Astrocyte (in vitro differentiated cells and primary cell): Measurements from ENCODE around the gene CACNA2D4. TPM values are rescaled to one million over a fixed set of nuclear protein-coding genes. Genes with fewer than 3 reads are reported as not detected.

ENCODE experiments used
- DNase-seq: peaks from one replicate; pipeline ENCODE4 v3.0.0-alpha.2; 2010; ENCODE audit warnings: low read depth
- FAIRE-seq: peaks from 2 replicates; lab custom pipeline; 2011; peaks lifted over from hg19 to GRCh38; lab: Jason Lieb, UNC
- H2AFZ ChIP-seq: 2 replicates; pipeline ENCODE4 v1.6.0; 2012; ENCODE audit warnings: low read depth, low read length, inconsistent platforms
- H3K27ac ChIP-seq: 2 replicates; pipeline ENCODE4 v1.5.1; 2011; ENCODE audit warnings: low read depth, low read length, inconsistent platforms
- H3K27me3 ChIP-seq: 2 replicates; pipeline ENCODE4 v1.6.0; 2011; ENCODE audit warnings: low read length, inconsistent platforms; ENCODE audit not compliant: insufficient read depth
- H3K36me3 ChIP-seq: 2 replicates; pipeline ENCODE4 v1.5.1; 2011; ENCODE audit warnings: low read length, inconsistent platforms; ENCODE audit not compliant: insufficient read depth
- H3K4me1 ChIP-seq: 2 replicates; pipeline ENCODE4 v1.5.1; 2011; ENCODE audit warnings: low read length, inconsistent platforms; ENCODE audit not compliant: insufficient read depth
- H3K4me2 ChIP-seq: 2 replicates; pipeline ENCODE4 v1.6.0; 2012; ENCODE audit warnings: low read length, inconsistent platforms
- H3K4me3 ChIP-seq: 2 replicates; pipeline ENCODE4 v1.5.1; 2011; ENCODE audit warnings: low read depth, mild to moderate bottlenecking, low read length, inconsistent platforms; ENCODE audit not compliant: insufficient read depth
- H3K79me2 ChIP-seq: 2 replicates; pipeline ENCODE4 v1.6.0; 2012; ENCODE audit warnings: mild to moderate bottlenecking, low read length, inconsistent platforms; ENCODE audit not compliant: insufficient read depth
- H3K9ac ChIP-seq: 2 replicates; pipeline ENCODE4 v1.6.0; 2012; ENCODE audit warnings: mild to moderate bottlenecking, low read length, inconsistent platforms
- H3K9me3 ChIP-seq: 2 replicates; pipeline ENCODE4 v1.5.1; 2012; ENCODE audit warnings: low read depth, mild to moderate bottlenecking, low read length, inconsistent platforms; ENCODE audit not compliant: insufficient read depth
- H4K20me1 ChIP-seq: 2 replicates; pipeline ENCODE4 v1.6.0; 2012; ENCODE audit warnings: low read length, inconsistent platforms; ENCODE audit not compliant: insufficient read depth
- H3K27ac Mint-ChIP-seq: one replicate; pipeline ENCODE4 v1.8.0; 2021; ENCODE audit warnings: mild to moderate bottlenecking, mixed read lengths; ENCODE audit not compliant: unreplicated experiment
- H3K27me3 Mint-ChIP-seq: one replicate; pipeline ENCODE4 v1.8.0; 2021; ENCODE audit warnings: low read depth, mixed read lengths; ENCODE audit not compliant: unreplicated experiment
- H3K36me3 Mint-ChIP-seq: one replicate; pipeline ENCODE4 v1.8.0; 2021; ENCODE audit warnings: low read depth, mixed read lengths; ENCODE audit not compliant: unreplicated experiment
- H3K4me1 Mint-ChIP-seq: one replicate; pipeline ENCODE4 v1.8.0; 2021; ENCODE audit warnings: low read depth, mixed read lengths; ENCODE audit not compliant: unreplicated experiment
- H3K4me3 Mint-ChIP-seq: one replicate; pipeline ENCODE4 v1.8.0; 2021; ENCODE audit warnings: mild to moderate bottlenecking, moderate library complexity, mixed read lengths; ENCODE audit not compliant: unreplicated experiment
- H3K9me3 Mint-ChIP-seq: one replicate; pipeline ENCODE4 v1.8.0; 2021; ENCODE audit warnings: mild to moderate bottlenecking, mixed read lengths; ENCODE audit not compliant: unreplicated experiment
- CTCF ChIP-seq: IDR thresholded peaks from 2 replicates; pipeline ENCODE4 v1.5.1; 2011; ENCODE audit warnings: low read depth, mild to moderate bottlenecking, inconsistent platforms, low read length, moderate library complexity; ENCODE audit not compliant: insufficient read depth
- EZH2 ChIP-seq: IDR thresholded peaks from 2 replicates; pipeline ENCODE4 v1.6.1; 2012; ENCODE audit warnings: mild to moderate bottlenecking, low read length, inconsistent platforms; ENCODE audit not compliant: insufficient read depth
- total RNA-seq: library from RNA; stranded (reverse); gene quantifications from 2 replicates; pipeline ENCODE4 v1.2.1, GENCODE V29; 2021

Gene CACNA2D4
- total RNA-seq, 1 donor from 2014 or later, result 0.09 TPM

DNA sequence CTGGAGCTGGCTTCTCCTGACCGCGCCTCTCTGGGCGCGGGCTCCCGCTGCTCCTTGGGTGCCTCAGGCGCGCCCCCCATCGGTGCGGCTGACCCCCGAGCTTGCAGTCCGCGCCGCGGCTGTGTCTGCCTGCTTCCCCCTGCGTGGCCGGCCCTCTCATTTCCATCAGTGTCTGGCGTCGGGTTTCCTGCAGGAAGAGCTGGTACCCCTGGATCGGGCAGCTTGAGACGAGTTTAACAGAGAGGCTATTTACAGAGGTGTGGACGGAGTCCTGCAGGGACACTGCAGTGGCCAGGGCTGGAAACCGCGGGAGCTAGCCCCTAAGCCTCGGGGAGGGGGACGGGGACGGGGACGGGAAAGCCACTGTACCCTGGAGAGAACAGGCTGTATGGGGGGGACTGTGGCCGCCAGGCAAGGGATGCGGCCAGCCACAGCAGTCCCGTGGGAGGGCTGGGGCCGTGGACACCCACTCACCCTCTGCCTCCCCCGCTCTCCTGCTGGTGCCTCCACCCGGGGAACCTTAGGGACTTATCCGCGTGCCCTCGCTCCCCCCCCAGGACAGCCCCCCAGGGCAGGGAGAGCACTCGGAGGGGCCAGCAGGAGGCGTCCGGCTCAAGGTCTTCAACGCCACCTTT lies 3.7 kb upstream of the CACNA2D4 start:
- H3K4me2 ChIP-seq, result no peak overlapping the region
- no peak overlapping the region for H2AFZ ChIP-seq
- peaks cover 3% of the 10 kb centered on the region for H3K4me1 Mint-ChIP-seq
- no peaks in the 10 kb centered on the region for H3K9me3 Mint-ChIP-seq
- H3K9me3 ChIP-seq, result no peaks in the 10 kb centered on the region
- H3K27ac Mint-ChIP-seq, result no peak overlapping the region
- H4K20me1 ChIP-seq, result no peaks in the 10 kb centered on the region
- no peaks in the 10 kb centered on the region for H3K79me2 ChIP-seq
- H3K36me3 ChIP-seq, result no peaks in the 10 kb centered on the region
- no peaks in the 10 kb centered on the region for H3K4me1 ChIP-seq
- FAIRE-seq (no peak), DNase-seq (no peak)
- H3K4me3 ChIP-seq, result no peak overlapping the region
- no peak overlapping the region for H3K4me3 Mint-ChIP-seq
- TF ChIP-seq EZH2 (peak; percentile 57), CTCF (no peak)
- H3K27me3 Mint-ChIP-seq, result peaks cover 33% of the 10 kb centered on the region
- H3K27ac ChIP-seq, result no peak overlapping the region
- no peaks in the 10 kb centered on the region for H3K36me3 Mint-ChIP-seq
- H3K9ac ChIP-seq, result no peak overlapping the region
- H3K27me3 ChIP-seq, result peaks cover 18% of the 10 kb centered on the region

- no peaks in the 10 kb centered on the region for H3K36me3 ChIP-seq
- no peaks in the 10 kb centered on the region for H3K79me2 ChIP-seq
- H3K9ac ChIP-seq, result no peak overlapping the region
- H3K4me3 ChIP-seq, result no peak overlapping the region
- H3K4me1 Mint-ChIP-seq, result peaks cover 3% of the 10 kb centered on the region
- peaks cover 28% of the 10 kb centered on the region for H3K27me3 Mint-ChIP-seq
- no peaks in the 10 kb centered on the region for H3K9me3 Mint-ChIP-seq
- H3K9me3 ChIP-seq, result no peaks in the 10 kb centered on the region
- H3K27me3 ChIP-seq, result peaks cover 6% of the 10 kb centered on the region
- no peak overlapping the region for H3K27ac Mint-ChIP-seq
- H3K4me1 ChIP-seq, result no peaks in the 10 kb centered on the region
- H3K4me3 Mint-ChIP-seq, result no peak overlapping the region
- DNase-seq, result no peak
- TF ChIP-seq EZH2 (no peak), CTCF (no peak)
- no peaks in the 10 kb centered on the region for H4K20me1 ChIP-seq
- no peak overlapping the region for H2AFZ ChIP-seq
- H3K27ac ChIP-seq, result no peak overlapping the region
- FAIRE-seq, result no peak
- H3K4me2 ChIP-seq, result no peak overlapping the region
- no peaks in the 10 kb centered on the region for H3K36me3 Mint-ChIP-seq
Measured at GRCh38 chr12:1920971-1921370, 2.5 kb upstream of the CACNA2D4 start.

DNA sequence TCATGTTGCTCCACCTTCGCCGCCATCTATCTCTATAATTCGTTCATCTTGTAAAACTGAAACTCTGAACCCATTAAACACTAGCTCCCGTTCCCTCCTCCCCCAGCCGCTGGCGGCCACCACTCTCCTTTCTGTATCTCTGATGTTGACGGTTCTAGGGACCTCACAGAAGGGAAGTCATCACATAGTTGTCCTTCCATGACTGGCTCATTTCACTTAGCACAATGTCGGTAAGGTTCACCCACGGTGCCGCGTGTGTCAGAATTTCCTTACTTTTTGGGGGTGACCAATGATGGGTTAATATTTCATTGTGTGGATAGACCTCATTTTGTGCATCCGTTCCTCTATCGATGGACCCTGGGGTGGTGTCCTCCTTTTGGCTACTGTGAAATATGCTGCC lies 2.0 kb upstream of the CACNA2D4 start:
- H3K27ac Mint-ChIP-seq, result no peak overlapping the region
- H2AFZ ChIP-seq, result no peak overlapping the region
- no peak overlapping the region for H3K9ac ChIP-seq
- H3K4me3 Mint-ChIP-seq, result no peak overlapping the region
- peaks cover 5% of the 10 kb centered on the region for H3K27me3 ChIP-seq
- no peak for TF ChIP-seq EZH2
- TF ChIP-seq CTCF, result no peak
- H3K36me3 ChIP-seq, result no peaks in the 10 kb centered on the region
- no peaks in the 10 kb centered on the region for H3K9me3 ChIP-seq
- no peak overlapping the region for H3K4me3 ChIP-seq
- no peak overlapping the region for H3K27ac ChIP-seq
- H3K4me1 ChIP-seq, result no peaks in the 10 kb centered on the region
- FAIRE-seq (no peak), DNase-seq (no peak)
- H3K4me1 Mint-ChIP-seq, result peaks cover 3% of the 10 kb centered on the region
- no peak overlapping the region for H3K4me2 ChIP-seq
- H3K79me2 ChIP-seq, result no peaks in the 10 kb centered on the region
- H3K36me3 Mint-ChIP-seq, result no peaks in the 10 kb centered on the region
- peaks cover 26% of the 10 kb centered on the region for H3K27me3 Mint-ChIP-seq
- no peaks in the 10 kb centered on the region for H3K9me3 Mint-ChIP-seq
- H4K20me1 ChIP-seq, result no peaks in the 10 kb centered on the region
